GM19452 (cell line): Measurements from ENCODE around the gene TOM1L2.

Source experiments
- ATAC-seq: cut with Tn5 transposase; IDR thresholded peaks from one replicate; pipeline ENCODE4 v1.9.1; 2021; ENCODE audit not compliant: unreplicated experiment

The TOM1L2 gene

DNA sequence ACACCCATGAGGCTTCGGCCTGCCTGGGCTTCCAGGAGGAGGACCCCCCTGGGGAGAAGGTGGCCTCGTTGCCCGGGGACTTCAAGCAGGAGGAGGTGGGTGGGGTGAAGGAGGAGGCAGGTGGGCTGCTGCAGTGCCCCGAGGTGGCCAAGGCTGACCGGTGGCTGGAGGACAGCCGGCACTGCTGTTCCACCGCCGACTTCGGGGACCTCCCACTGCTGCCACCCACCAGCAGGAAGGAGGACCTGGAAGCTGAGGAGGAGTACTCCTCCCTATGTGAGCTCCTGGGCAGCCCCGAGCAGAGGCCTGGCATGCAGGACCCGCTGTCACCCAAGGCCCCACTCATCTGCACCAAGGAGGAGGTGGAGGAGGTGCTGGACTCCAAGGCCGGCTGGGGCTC is 176.9 kb downstream of the TOM1L2 start:
- ATAC-seq: no peak

DNA sequence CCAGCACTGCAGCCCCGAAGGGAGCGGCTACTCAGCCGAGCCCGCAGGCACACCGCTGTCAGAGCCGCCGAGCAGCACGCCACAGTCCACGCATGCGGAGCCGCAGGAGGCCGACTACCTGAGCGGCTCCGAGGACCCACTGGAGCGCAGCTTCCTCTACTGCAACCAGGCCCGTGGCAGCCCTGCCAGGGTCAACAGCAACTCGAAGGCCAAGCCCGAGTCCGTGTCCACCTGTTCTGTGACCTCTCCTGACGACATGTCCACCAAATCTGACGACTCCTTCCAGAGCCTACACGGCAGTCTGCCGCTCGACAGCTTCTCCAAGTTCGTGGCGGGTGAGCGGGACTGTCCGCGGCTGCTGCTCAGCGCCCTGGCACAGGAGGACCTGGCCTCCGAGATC is 177.8 kb downstream of the TOM1L2 start:
- ATAC-seq: no peak
